IPS-11a (cell line): Measurements from ENCODE around the gene MRS2.
A peak's percentile ranks its signal among the peaks of the same experiment; 100 is the strongest.
"Not testable (repeated sequence)": the region's sequence is repeated elsewhere in the genome, so short reads cannot be mapped to it uniquely, and the experiment has no call there.

ENCODE experiments used
- H3K4me3 ChIP-seq: one replicate; pipeline ENCODE4 v1.5.1; 2013; ENCODE audit warnings: low read depth, low read length, control low read depth

Gene MRS2

GRCh38 chr6:24387818-24388217 lies 14.9 kb upstream of the MRS2 start:
- H3K4me3 ChIP-seq: no peak overlapping the region

GRCh38 chr6:24391208-24391607 lies 11.5 kb upstream of the MRS2 start:
- H3K4me3 ChIP-seq: no peak overlapping the region

GRCh38 chr6:24391756-24392405 lies 10.9 kb upstream of the MRS2 start:
- H3K4me3 ChIP-seq: no peak overlapping the region

DNA sequence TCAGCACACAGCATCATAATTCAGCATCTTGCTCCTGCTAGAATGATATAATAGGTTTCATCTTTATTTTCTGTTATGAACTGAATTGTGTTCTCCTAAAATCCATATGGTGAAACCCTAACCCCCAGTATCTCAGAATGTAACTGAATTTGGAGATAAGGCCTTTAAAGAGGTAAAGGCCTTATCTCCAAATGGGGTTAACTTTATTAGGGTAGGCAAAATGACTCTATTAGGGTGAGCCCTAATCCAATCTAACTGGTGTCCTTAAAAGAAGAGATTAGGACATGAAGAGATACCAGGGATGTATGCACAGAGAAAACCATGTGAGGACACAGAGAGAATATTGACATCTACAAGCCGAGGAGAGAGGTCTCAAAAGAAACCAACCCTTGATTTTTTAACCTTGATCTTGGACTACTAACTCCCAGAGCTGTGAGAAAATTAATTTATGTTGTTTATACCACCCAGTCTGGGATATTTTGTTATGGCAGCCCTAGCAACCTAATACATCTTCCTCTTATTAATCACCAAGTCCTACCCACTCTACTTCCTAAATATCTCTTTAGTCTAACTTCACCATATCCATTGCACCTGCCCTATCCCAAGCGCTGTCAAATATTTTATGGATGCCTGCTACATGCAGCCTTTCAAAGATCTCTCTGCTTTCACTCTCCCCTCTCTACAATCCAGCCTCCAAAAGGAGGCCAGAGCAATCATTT lies 8.5 kb upstream of the MRS2 start:
- no peak overlapping the region for H3K4me3 ChIP-seq

DNA sequence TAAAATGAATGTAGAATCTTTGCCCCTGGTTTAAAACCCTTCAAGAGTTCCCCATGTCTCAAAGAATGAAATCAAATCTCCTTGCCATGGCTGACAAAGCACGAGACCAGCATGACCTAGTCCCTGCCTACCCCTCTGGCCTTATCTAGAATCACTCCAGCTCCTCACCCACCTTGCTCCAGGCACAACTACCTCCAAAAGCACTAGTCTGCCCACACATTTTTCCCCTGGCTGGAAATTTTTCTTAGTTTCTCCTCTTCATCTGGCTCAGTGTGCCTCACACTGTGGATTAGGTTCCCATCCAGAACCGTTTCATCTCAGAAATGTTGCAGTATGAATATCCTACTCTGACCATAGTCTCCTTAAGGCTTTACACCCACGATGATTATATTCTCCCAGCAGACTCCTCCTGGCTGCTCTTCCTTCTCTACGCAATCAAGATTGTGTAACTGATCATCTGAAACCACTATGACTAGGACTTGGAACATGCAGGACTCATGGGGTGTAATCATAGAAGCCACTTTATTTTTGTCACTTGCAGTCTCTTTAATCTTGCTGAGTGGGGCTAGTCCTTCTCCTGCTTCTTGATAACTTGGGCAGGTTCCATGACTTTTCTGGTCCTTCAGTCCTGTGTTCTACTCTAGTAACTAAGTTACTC lies 7.8 kb upstream of the MRS2 start:
- no peak overlapping the region for H3K4me3 ChIP-seq

DNA sequence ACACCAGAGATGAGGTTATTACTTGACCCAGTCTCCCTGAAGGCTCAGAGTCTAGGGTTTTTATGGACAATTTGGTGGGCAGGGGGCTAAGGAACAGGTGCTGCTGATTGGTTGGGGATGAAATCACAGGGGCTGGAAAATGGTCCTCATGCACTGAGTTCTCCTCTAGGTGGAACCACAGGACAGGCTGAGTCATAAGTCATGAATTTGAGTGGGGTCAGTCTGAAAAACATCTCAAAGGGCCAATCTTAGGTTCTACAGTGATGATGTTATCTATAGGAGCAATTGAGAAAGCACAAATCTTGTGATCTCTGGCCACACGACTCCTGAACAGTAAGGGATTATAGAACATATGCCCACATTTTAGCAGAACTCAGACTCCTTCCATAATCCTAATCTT lies 5.9 kb upstream of the MRS2 start:
- no peak overlapping the region for H3K4me3 ChIP-seq

DNA sequence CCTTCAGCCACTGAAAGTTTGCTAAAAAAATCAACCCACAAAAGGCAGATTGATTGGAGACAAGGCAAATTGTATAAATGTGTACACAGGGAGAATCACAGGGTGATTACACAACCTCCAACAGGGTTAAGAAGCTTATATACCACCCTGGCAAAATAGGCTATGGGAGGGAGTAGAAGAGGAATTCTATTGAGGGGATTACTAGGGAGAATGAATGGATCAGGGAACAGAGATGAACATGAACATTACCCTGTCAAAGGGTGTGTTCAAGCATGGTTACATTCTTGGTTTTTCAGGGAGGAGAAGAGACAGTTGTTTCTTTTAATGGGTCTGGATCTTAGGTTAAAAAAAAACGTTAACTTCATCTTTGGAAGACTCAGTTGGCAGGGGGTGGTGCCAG lies 5.1 kb upstream of the MRS2 start:
- H3K4me3 ChIP-seq: no peak overlapping the region

GRCh38 chr6:24400045-24401039 lies 2.4 kb upstream of the MRS2 start:
- not testable (repeated sequence) for H3K4me3 ChIP-seq

DNA sequence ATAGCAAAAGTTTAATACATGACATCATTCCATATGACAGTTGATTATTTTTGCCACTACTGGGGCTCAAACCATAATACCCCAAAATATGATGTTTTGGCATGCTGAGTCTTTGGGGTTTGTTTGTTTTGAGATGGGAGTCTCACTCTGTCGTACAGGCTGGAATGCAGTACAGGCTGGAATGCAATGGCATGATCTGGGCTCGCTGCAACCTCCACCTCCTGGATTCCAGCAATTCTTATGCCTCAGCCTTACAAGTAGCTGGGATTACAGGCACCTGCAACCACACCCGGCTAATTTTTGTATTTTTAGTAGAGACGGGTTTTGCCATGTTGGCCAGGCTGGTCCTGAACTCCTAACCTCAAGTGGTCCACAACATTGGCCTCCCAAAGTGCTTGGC lies 1.3 kb upstream of the MRS2 start:
- no peak overlapping the region for H3K4me3 ChIP-seq

GRCh38 chr6:24403501-24403824 lies 727 bp downstream of the MRS2 start:
- H3K4me3 ChIP-seq: peak overlapping the region; percentile 95

- peak overlapping the region; percentile 21 for H3K4me3 ChIP-seq
Observed at GRCh38 chr6:24405262-24405661, 2.5 kb downstream of the MRS2 start.

DNA sequence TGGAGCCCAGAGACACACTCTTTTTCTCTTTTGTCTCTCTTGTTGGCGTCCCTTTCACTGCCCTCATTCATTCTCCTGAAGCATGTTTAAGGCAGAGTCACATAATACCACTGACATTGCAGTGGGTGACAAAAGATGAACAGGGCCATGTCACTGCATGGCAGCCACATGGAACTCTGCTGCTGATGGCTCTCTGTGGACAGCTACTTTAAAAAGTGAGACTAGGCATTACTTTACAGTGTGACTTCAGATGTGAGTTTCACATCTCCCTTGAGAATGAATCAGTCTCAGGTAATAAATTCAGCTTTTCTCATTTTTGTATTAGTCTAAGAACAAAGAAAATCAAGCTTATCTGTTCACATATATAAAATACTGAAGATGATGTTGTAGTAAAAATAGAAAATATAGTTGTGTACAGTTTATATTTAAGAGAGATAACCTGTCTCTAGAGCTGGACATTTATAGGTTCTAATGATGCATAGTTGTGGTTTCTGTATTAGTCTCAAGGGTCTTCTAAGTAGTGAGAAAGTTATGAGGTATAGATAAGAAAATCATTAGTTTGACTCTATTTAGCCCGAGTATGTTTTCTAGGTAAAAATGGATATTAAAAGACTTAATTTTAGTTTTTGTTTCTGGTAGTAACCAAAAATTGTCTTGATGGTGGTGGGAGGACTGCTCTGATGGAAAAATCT lies 6.1 kb downstream of the MRS2 start:
- no peak overlapping the region for H3K4me3 ChIP-seq

DNA sequence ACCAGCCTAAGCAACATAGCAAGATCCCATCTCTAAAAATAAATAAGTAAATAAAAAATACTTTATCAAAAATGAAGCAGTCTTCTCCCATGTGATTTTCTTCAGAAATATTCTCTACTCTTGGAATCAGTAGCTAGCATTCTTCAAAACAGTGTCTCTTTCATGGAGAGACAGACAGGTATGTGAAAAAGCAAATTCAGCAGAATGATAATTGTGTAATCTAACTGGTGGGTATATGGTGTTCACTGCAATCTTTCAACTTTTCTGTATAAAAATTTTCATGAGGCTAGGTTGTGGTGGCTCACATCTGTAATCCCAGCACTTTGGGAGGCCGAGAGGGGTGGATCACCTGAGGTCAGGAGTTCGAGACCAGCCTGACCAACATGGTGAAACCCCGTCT lies 7.9 kb downstream of the MRS2 start:
- no peak overlapping the region for H3K4me3 ChIP-seq

- no peak overlapping the region for H3K4me3 ChIP-seq
Observed at GRCh38 chr6:24412294-24412693, 9.6 kb downstream of the MRS2 start.

DNA sequence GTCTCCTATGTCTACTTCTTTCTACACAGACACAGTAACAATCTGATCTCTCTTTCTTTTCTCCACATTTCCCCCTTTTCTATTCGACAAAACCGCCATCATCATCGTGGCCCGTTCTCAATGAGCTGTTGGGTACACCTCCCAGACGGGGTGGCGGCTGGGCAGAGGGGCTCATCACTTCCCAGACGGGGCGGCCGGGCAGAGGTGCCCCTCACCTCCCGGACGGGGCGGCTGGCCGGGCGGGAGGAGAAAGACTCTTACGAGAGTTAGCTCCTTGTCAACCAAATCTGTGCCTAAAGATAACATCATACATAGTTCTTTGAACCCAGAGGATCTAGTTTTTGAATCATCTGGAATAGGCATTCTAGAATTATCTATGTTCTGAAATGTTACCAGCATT lies 11.8 kb downstream of the MRS2 start:
- not testable (repeated sequence) for H3K4me3 ChIP-seq

DNA sequence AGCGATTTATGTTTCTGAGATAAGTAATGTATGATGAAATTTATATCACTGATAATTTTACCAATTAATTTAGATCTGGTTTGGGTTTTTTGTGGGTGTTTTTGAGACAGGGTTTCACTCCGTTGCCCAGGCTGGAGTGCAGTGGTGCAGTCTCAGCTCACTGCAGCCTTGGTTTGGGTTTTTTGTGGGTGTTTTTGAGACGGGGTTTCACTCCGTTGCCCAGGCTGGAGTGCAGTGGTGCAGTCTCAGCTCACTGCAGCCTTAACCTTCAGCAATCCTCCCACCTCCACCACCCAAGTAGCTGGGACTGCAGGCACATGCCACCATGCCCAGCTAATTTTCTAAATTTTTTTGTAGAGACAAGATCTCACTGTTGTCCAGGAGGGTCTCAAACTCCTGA lies 13.0 kb downstream of the MRS2 start:
- H3K4me3 ChIP-seq: no peak overlapping the region

DNA sequence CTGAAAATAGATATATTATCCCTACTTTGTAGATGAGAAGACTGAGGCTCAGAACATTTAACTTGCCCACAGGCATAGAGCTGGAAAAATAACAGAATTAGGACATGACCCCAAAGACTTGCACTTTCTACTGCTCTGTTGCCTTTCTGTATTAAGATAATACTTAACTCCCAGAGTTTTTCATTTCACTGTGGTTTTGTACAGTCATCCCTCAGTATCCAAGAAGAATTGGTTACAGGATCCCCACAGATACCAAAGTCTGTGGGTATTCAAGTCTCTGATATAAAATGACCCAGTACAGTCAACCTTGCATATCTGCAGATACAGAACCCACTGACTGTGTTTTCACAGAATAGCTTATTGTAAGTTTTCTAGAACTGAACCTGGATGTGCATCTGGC lies 16.8 kb downstream of the MRS2 start:
- H3K4me3 ChIP-seq: no peak overlapping the region

GRCh38 chr6:24425091-24425490 lies 22.4 kb downstream of the MRS2 start:
- no peak overlapping the region for H3K4me3 ChIP-seq

- H3K4me3 ChIP-seq: no peak overlapping the region
Observed at GRCh38 chr6:24426729-24427446, 24.2 kb downstream of the MRS2 start.

- no peak overlapping the region for H3K4me3 ChIP-seq
Observed at GRCh38 chr6:24428615-24429014, 25.9 kb downstream of the MRS2 start.
